A549 (cell line): ENCODE results near the gene ODC1.

Source experiments
- NR3C1 ChIP-seq: fragments of >200 bp; sonication (Bioruptor Twin); formaldehyde crosslinking; IDR thresholded peaks from 3 replicates; pipeline ENCODE4 v1.6.1; 2017
- RCOR1 ChIP-seq: fragments of 150-350 bp; IDR thresholded peaks from 2 replicates; pipeline ENCODE4 v1.6.1; 2014; ENCODE audit warnings: antibody characterized with exemption, low read length, low read depth
- TF ChIP-seq, protein P1 (sequence below): fragments of >200 bp; sonication (Bioruptor Twin); formaldehyde crosslinking; IDR thresholded peaks from 3 replicates; pipeline ENCODE4 v1.5.1; 2016

GRCh38 chr2:10481055-10481665, 33.0 kb upstream of the ODC1 start:
- TF ChIP-seq, protein P1, sequence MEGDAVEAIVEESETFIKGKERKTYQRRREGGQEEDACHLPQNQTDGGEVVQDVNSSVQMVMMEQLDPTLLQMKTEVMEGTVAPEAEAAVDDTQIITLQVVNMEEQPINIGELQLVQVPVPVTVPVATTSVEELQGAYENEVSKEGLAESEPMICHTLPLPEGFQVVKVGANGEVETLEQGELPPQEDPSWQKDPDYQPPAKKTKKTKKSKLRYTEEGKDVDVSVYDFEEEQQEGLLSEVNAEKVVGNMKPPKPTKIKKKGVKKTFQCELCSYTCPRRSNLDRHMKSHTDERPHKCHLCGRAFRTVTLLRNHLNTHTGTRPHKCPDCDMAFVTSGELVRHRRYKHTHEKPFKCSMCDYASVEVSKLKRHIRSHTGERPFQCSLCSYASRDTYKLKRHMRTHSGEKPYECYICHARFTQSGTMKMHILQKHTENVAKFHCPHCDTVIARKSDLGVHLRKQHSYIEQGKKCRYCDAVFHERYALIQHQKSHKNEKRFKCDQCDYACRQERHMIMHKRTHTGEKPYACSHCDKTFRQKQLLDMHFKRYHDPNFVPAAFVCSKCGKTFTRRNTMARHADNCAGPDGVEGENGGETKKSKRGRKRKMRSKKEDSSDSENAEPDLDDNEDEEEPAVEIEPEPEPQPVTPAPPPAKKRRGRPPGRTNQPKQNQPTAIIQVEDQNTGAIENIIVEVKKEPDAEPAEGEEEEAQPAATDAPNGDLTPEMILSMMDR, result no peak
- no peak for TF ChIP-seq NR3C1
- TF ChIP-seq RCOR1, result no peak
